ENCODE results near the gene CD101.

GRCh38 chr1:117000142-117000541 is 1.4 kb upstream of the CD101 start:
- TF ChIP-seq CTCF (IDR thresholded peaks at IDR 0.05; ENCODE audit: poor library complexity) (no peak), EZH2 (IDR thresholded peaks at IDR 0.05; ENCODE audit: borderline replicate concordance) (no peak), EZH2phosphoT487 (IDR thresholded peaks at IDR 0.05; ENCODE audit: low read depth, severe bottlenecking, unreplicated experiment) (no peak)
